Ishikawa (cell line): Measurements from ENCODE around the gene HSD11B1.

Experiments used
- EP300 ChIP-seq: IDR thresholded peaks from 2 replicates; pipeline ENCODE4 v1.6.1; 2012; ENCODE audit warnings: borderline replicate concordance
- RAD21 ChIP-seq: IDR thresholded peaks from 2 replicates; pipeline ENCODE4 v1.6.1; 2012; ENCODE audit warnings: low read depth
- YY1 ChIP-seq: IDR thresholded peaks from 2 replicates; pipeline ENCODE4 v1.6.1; 2012; ENCODE audit warnings: low read depth
- TF ChIP-seq, protein P1 (sequence below): IDR thresholded peaks from 2 replicates; pipeline ENCODE4 v1.6.1; 2012; ENCODE audit warnings: low read depth, mild to moderate bottlenecking

GRCh38 chr1:209674957-209675564, 29.6 kb upstream of the HSD11B1 start, which contains the start of gene G0S2:
- TF ChIP-seq EP300, result peak; percentile 88
- no peak for TF ChIP-seq RAD21
- peak; percentile 57 for TF ChIP-seq YY1
- TF ChIP-seq, protein P1, sequence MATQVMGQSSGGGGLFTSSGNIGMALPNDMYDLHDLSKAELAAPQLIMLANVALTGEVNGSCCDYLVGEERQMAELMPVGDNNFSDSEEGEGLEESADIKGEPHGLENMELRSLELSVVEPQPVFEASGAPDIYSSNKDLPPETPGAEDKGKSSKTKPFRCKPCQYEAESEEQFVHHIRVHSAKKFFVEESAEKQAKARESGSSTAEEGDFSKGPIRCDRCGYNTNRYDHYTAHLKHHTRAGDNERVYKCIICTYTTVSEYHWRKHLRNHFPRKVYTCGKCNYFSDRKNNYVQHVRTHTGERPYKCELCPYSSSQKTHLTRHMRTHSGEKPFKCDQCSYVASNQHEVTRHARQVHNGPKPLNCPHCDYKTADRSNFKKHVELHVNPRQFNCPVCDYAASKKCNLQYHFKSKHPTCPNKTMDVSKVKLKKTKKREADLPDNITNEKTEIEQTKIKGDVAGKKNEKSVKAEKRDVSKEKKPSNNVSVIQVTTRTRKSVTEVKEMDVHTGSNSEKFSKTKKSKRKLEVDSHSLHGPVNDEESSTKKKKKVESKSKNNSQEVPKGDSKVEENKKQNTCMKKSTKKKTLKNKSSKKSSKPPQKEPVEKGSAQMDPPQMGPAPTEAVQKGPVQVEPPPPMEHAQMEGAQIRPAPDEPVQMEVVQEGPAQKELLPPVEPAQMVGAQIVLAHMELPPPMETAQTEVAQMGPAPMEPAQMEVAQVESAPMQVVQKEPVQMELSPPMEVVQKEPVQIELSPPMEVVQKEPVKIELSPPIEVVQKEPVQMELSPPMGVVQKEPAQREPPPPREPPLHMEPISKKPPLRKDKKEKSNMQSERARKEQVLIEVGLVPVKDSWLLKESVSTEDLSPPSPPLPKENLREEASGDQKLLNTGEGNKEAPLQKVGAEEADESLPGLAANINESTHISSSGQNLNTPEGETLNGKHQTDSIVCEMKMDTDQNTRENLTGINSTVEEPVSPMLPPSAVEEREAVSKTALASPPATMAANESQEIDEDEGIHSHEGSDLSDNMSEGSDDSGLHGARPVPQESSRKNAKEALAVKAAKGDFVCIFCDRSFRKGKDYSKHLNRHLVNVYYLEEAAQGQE, result no peak
